ENCODE measurements around the gene CASKIN2. TPM values are rescaled to one million over a fixed set of nuclear protein-coding genes. Genes with fewer than 3 reads are reported as not detected.

The CASKIN2 gene
- total RNA-seq, 1 donor from 2014 or later: 14.4 TPM

Small RNA genes within 50 kb of the gene (microRNA-seq; reads per million reads assigned to microRNA genes)
- gene MIR6785: not detected

Other genes with a start within 250 kb of the CASKIN2 start
- 8.7 and 9.9 TPM in 2 replicates for gene MIF4GD, start 244.3 kb downstream of the CASKIN2 start, total RNA-seq
- gene SLC25A19, start 226.1 kb downstream of the CASKIN2 start, total RNA-seq: 3.3 and 7.5 TPM in 2 replicates
- gene GRB2, start 109.9 kb downstream of the CASKIN2 start, total RNA-seq: 125 and 138 TPM in 2 replicates
- gene TMEM94, start 58.9 kb downstream of the CASKIN2 start, total RNA-seq: 73.0 and 80.0 TPM in 2 replicates
- 28.2 and 44.4 TPM in 2 replicates for gene TSEN54, start 991 bp upstream of the CASKIN2 start, total RNA-seq
- gene LLGL2, start 10.2 kb upstream of the CASKIN2 start, total RNA-seq: 0.68 and 0.75 TPM in 2 replicates
- 0.11 and 0.26 TPM in 2 replicates for gene MYO15B, start 72.3 kb upstream of the CASKIN2 start, total RNA-seq
- 1.8 and 4.4 TPM in 2 replicates for gene SMIM5, start 117.9 kb upstream of the CASKIN2 start, total RNA-seq
- 19.9 and 20.7 TPM in 2 replicates for gene RECQL5, start 151.6 kb upstream of the CASKIN2 start, total RNA-seq
- 34.3 and 47.4 TPM in 2 replicates for gene SAP30BP, start 151.8 kb upstream of the CASKIN2 start, total RNA-seq
- gene ITGB4, start 205.9 kb upstream of the CASKIN2 start, total RNA-seq: 0.13 TPM in 1 of 2 replicates, not detected in the other
- 18.5 and 24.0 TPM in 2 replicates for gene GALK1, start 249.7 kb upstream of the CASKIN2 start, total RNA-seq

Data from myocyte (in vitro differentiated cells).